Ovary (tissue), 9 donors: ENCODE measurements around the gene IVD. TPM values are rescaled to one million over a fixed set of nuclear protein-coding genes. Genes with fewer than 3 reads are reported as not detected.

Source experiments
- DNase-seq, 5 donors: peaks; one replicate each; pipeline ENCODE4 v3.0.0-alpha.2; 2019 to 2020
- H3K27ac ChIP-seq, 2 donors: fragments of 200-600 bp; one replicate each; pipeline versions ENCODE4 v1.5.1 to v1.8.0; 2019 to 2022
- H3K27me3 ChIP-seq: fragments of 200-600 bp; one replicate; pipeline ENCODE4 v1.8.0; 2022
- H3K36me3 ChIP-seq: fragments of 200-600 bp; sonication (generic); one replicate; pipeline ENCODE4 v1.5.1; 2019
- H3K4me1 ChIP-seq: one replicate; pipeline ENCODE4 v1.8.1; 2013; ENCODE audit warnings: mild to moderate bottlenecking, moderate library complexity; ENCODE audit not compliant: insufficient read depth
- H3K4me3 ChIP-seq: fragments of 200-600 bp; sonication (generic); one replicate; pipeline ENCODE4 v1.5.1; 2017
- H3K9me3 ChIP-seq, 2 donors: fragments of 200-600 bp in 1 of 2; sonication (generic) in 1 of 2; one replicate each; pipeline versions ENCODE4 v1.5.1 to v1.8.1; 2013 to 2019; ENCODE audit warnings: mild to moderate bottlenecking in 1 of 2, moderate library complexity in 1 of 2
- CTCF ChIP-seq, 3 donors: fragments of 450-650 bp in 2 of 3; fragments of 200-600 bp in 1 of 3; IDR thresholded peaks; one replicate each; pipeline versions ENCODE4 v1.5.1 to v1.8.0; 2016 to 2022; ENCODE audit warnings: antibody characterized with exemption in 3 of 3, mild to moderate bottlenecking in 1 of 3
- EP300 ChIP-seq: sonication (generic); formaldehyde crosslinking; IDR thresholded peaks from one replicate; pipeline ENCODE4 v1.6.1; 2017; ENCODE audit warnings: antibody characterized with exemption
- POLR2A ChIP-seq: fragments of 450-650 bp; IDR thresholded peaks from one replicate; pipeline ENCODE4 v1.6.1; 2017; ENCODE audit warnings: antibody characterized with exemption, mild to moderate bottlenecking, moderate library complexity
- WGBS, 3 donors: extraction: QIAGEN DNeasy Blood & Tissue Kit in 1 of 3; methylation state at CpG; one replicate each; pipeline versions ENCODE4 v1.1.5 to v1.1.7; 2013 to 2017; 5-methylcytosine and 5-hydroxymethylcytosine counted together
- intact Hi-C, 4 donors: fragments of 100-400 bp; cut with DNase I; formaldehyde crosslinking; loops; one replicate each; pipeline versions ENCODE4 v1.11.0 to v1.15.1; 2022 to 2023
- polyA plus RNA-seq, 2 donors: library from polyadenylated mRNA; stranded (reverse); fragments of 200-250 nt in 1 of 2; fragments of 350-450 nt in 1 of 2; fragmentation: Illumina TruSeq in 1 of 2; extraction: RNeasy Lipid Tissue Mini Kit (QIAGEN cat#74804) in 1 of 2; gene quantifications; one replicate each; pipeline ENCODE4 v1.2.3, GENCODE V29; 2013 to 2014
- total RNA-seq, 7 donors: library from RNA; depleted of rRNA in 2 of 7; stranded (reverse); fragments of >200 nt in 2 of 7; fragmentation: NEBNext Ultra II Directional in 3 of 7; extraction: Animal tissue kit (Norgen Biotek cat#: 25700) in 3 of 7; gene quantifications; one replicate each; pipeline versions ENCODE4 v1.1.0 to v1.2.4, GENCODE V29; 2016 to 2023
- donor health status: DM: no; HTN: no; CAD: no; lungs with moderate emphysema.
- donor health status: DM: no; HTN: no; CAD: no.
- donor health status: Bipolar disorder and iron deficiency.
- donor health status: DM: yes; HTN: yes; CAD: no.
- donor health status: DM: no; HTN: no; CAD: no.
- donor health status: DM: yes; HTN: yes; CAD: no.

IVD gene
- total and polyA plus RNA-seq, 9 donors: 51.5 to 105 (median 91.7) TPM

- intact Hi-C loops: loop anchor here in 3 of 4 donors (2.0 to 10.0 kb wide), 8 partner anchors 53 to 375 kb away; partner anchors contain the start of gene ANKRD63 (in 2 of the 3)
- peak in 4 of 5 donors; percentile 47 to 60 (median 54) for DNase-seq
- TF ChIP-seq CTCF (IDR thresholded peaks at IDR 0.05) (no peak), EP300 (no peak), POLR2A (no peak)
- Histone ChIP-seq H3K36me3 (no peaks in the 10 kb centered on the region), H3K27ac (peak overlapping the region in 1 of 2 donors; percentile 54), H3K9me3 (no peaks in the 10 kb centered on the region), H3K27me3 (no peaks in the 10 kb centered on the region), H3K4me3 (no peak overlapping the region), H3K4me1 (peaks cover 14% of the 10 kb centered on the region)
- WGBS, 3 donors: 24 to 39% (median 26%) methylated on average over 11 of the region's 11 CpGs
These were observed 14.6 kb downstream of the IVD start for GRCh38 chr15:40420071-40420713.

- Histone ChIP-seq H3K27me3 (no peaks in the 10 kb centered on the region), H3K4me1 (peaks cover 14% of the 10 kb centered on the region), H3K4me3 (no peak overlapping the region), H3K36me3 (no peaks in the 10 kb centered on the region), H3K27ac (peak overlapping the region in 1 of 2 donors; percentile 54), H3K9me3 (no peaks in the 10 kb centered on the region)
- peak; percentile 40 to 72 (median 59) for DNase-seq
- 14 to 51% (median 22%) methylated on average over 3 of the region's 3 CpGs for WGBS, 3 donors
- TF ChIP-seq EP300 (no peak), CTCF (IDR thresholded peaks at IDR 0.05) (no peak), POLR2A (no peak)
- intact Hi-C loops: loop anchor here in 3 of 4 donors (2.0 to 10.0 kb wide), 8 partner anchors 53 to 376 kb away; partner anchors contain the start of gene ANKRD63 (in 2 of the 3)
These were observed 15.2 kb downstream of the IVD start for GRCh38 chr15:40420793-40421192.

GRCh38 chr15:40421246-40422157, 15.9 kb downstream of the IVD start:
- TF ChIP-seq CTCF (IDR thresholded peaks at IDR 0.05): peak; percentile 86 to 94 (median 90)
- TF ChIP-seq EP300: no peak
- Histone ChIP-seq H3K36me3 (no peaks in the 10 kb centered on the region), H3K4me3 (no peak overlapping the region), H3K27me3 (no peaks in the 10 kb centered on the region), H3K9me3 (no peaks in the 10 kb centered on the region), H3K4me1 (peaks cover 14% of the 10 kb centered on the region), H3K27ac (peak overlapping the region in 1 of 2 donors; percentile 58)
- peak; percentile 73 to 87 (median 83) for DNase-seq
- 5 to 15% (median 6%) methylated on average over 28 to 31 of the region's 31 CpGs for WGBS, 3 donors
- intact Hi-C loops: loop anchor here in 3 of 4 donors (2.0 to 10.0 kb wide), 8 partner anchors 54 to 377 kb away; partner anchors contain the start of gene ANKRD63 (in 2 of the 3)

- 80 to 85% (median 84%) methylated on average over 6 of the region's 6 CpGs for WGBS, 3 donors
- TF ChIP-seq CTCF (IDR thresholded peaks at IDR 0.05) (no peak), EP300 (no peak), POLR2A (no peak)
- Histone ChIP-seq H3K27ac (no peak overlapping the region), H3K4me3 (no peak overlapping the region), H3K27me3 (no peaks in the 10 kb centered on the region), H3K36me3 (no peaks in the 10 kb centered on the region), H3K9me3 (no peaks in the 10 kb centered on the region), H3K4me1 (peaks cover 14% of the 10 kb centered on the region)
- DNase-seq: no peak
- intact Hi-C loops: loop anchor here in 3 of 4 donors (5.0 to 10.0 kb wide), 6 partner anchors 57 to 380 kb away; partner anchors contain the start of gene ANKRD63 (in 2 of the 3)
These were observed 19.0 kb downstream of the IVD start for GRCh38 chr15:40424483-40425115.
